ENCODE data around the gene SPTBN5.

SPTBN5 gene

GRCh38 chr15:41887893-41888292 is 6.0 kb downstream of the SPTBN5 start:
- H3K4me3 ChIP-seq (ENCODE audit: low read depth, low read length) = no peak overlapping the region
- DNase-seq (ENCODE audit: low read depth) = no peak

- no peak for DNase-seq (ENCODE audit: low read depth)
- H3K4me3 ChIP-seq (ENCODE audit: low read depth, low read length) = no peak overlapping the region
These were observed 6.7 kb downstream of the SPTBN5 start for GRCh38 chr15:41887161-41887560.

GRCh38 chr15:41886741-41887140 is 7.1 kb downstream of the SPTBN5 start:
- no peak overlapping the region for H3K4me3 ChIP-seq (ENCODE audit: low read depth, low read length)
- DNase-seq (ENCODE audit: low read depth) = no peak

GRCh38 chr15:41885841-41886240 is 8.0 kb downstream of the SPTBN5 start:
- no peak for DNase-seq (ENCODE audit: low read depth)
- H3K4me3 ChIP-seq (ENCODE audit: low read depth, low read length) = no peak overlapping the region

- no peak overlapping the region for H3K4me3 ChIP-seq (ENCODE audit: low read depth, low read length)
- DNase-seq (ENCODE audit: low read depth) = no peak
These were observed 8.5 kb downstream of the SPTBN5 start for GRCh38 chr15:41885321-41885720.

GRCh38 chr15:41884458-41884857 is 9.4 kb downstream of the SPTBN5 start:
- no peak for DNase-seq (ENCODE audit: low read depth)
- H3K4me3 ChIP-seq (ENCODE audit: low read depth, low read length) = no peak overlapping the region

- DNase-seq (ENCODE audit: low read depth) = no peak
- H3K4me3 ChIP-seq (ENCODE audit: low read depth, low read length) = no peak overlapping the region
These were observed 10.4 kb downstream of the SPTBN5 start for GRCh38 chr15:41883484-41883825.

- H3K4me3 ChIP-seq (ENCODE audit: low read depth, low read length) = no peak overlapping the region
- DNase-seq (ENCODE audit: low read depth) = no peak
These were observed 11.0 kb downstream of the SPTBN5 start for GRCh38 chr15:41882689-41883483.

- DNase-seq (ENCODE audit: low read depth) = no peak
- H3K4me3 ChIP-seq (ENCODE audit: low read depth, low read length) = no peak overlapping the region
These were observed 11.7 kb downstream of the SPTBN5 start for GRCh38 chr15:41881920-41882688.

- H3K4me3 ChIP-seq (ENCODE audit: low read depth, low read length) = no peak overlapping the region
- DNase-seq (ENCODE audit: low read depth) = no peak
These were observed 12.3 kb downstream of the SPTBN5 start for GRCh38 chr15:41881550-41881919.

GRCh38 chr15:41881086-41881485 is 12.8 kb downstream of the SPTBN5 start:
- no peak for DNase-seq (ENCODE audit: low read depth)
- H3K4me3 ChIP-seq (ENCODE audit: low read depth, low read length) = no peak overlapping the region

- H3K4me3 ChIP-seq (ENCODE audit: low read depth, low read length) = no peak overlapping the region
- no peak for DNase-seq (ENCODE audit: low read depth)
These were observed 13.5 kb downstream of the SPTBN5 start for GRCh38 chr15:41880156-41880877.

- no peak for DNase-seq (ENCODE audit: low read depth)
- no peak overlapping the region for H3K4me3 ChIP-seq (ENCODE audit: low read depth, low read length)
These were observed 14.5 kb downstream of the SPTBN5 start for GRCh38 chr15:41879321-41879845.

- no peak for DNase-seq (ENCODE audit: low read depth)
- no peak overlapping the region for H3K4me3 ChIP-seq (ENCODE audit: low read depth, low read length)
These were observed 15.5 kb downstream of the SPTBN5 start for GRCh38 chr15:41878355-41878699.

- H3K4me3 ChIP-seq (ENCODE audit: low read depth, low read length) = no peak overlapping the region
- DNase-seq (ENCODE audit: low read depth) = no peak
These were observed 16.1 kb downstream of the SPTBN5 start for GRCh38 chr15:41877631-41878354.

GRCh38 chr15:41876689-41877088 is 17.2 kb downstream of the SPTBN5 start:
- no peak for DNase-seq (ENCODE audit: low read depth)
- H3K4me3 ChIP-seq (ENCODE audit: low read depth, low read length) = no peak overlapping the region

GRCh38 chr15:41876007-41876406 is 17.8 kb downstream of the SPTBN5 start:
- no peak overlapping the region for H3K4me3 ChIP-seq (ENCODE audit: low read depth, low read length)
- DNase-seq (ENCODE audit: low read depth) = no peak

GRCh38 chr15:41874736-41875135 is 19.1 kb downstream of the SPTBN5 start:
- DNase-seq (ENCODE audit: low read depth) = no peak
- no peak overlapping the region for H3K4me3 ChIP-seq (ENCODE audit: low read depth, low read length)

- H3K4me3 ChIP-seq (ENCODE audit: low read depth, low read length) = no peak overlapping the region
- DNase-seq (ENCODE audit: low read depth) = no peak
These were observed 20.1 kb downstream of the SPTBN5 start for GRCh38 chr15:41873711-41874110.

Data from skeletal muscle cell (primary cell).